HG03280 (cell line): Measurements from ENCODE around the gene PPP1R27.

ENCODE experiments used
- ATAC-seq: cut with Tn5 transposase; IDR thresholded peaks from one replicate; pipeline ENCODE4 v1.9.1; 2021; ENCODE audit warnings: mild to moderate bottlenecking, moderate library complexity; ENCODE audit not compliant: unreplicated experiment

The PPP1R27 gene

GRCh38 chr17:81822996-81823819 lies 11.6 kb downstream of the PPP1R27 start:
- no peak for ATAC-seq

GRCh38 chr17:81822312-81822637 lies 12.6 kb downstream of the PPP1R27 start:
- no peak for ATAC-seq

- ATAC-seq: no peak
Measured at GRCh38 chr17:81821603-81822311, 13.1 kb downstream of the PPP1R27 start.

- no peak for ATAC-seq
Measured at GRCh38 chr17:81821147-81821546, 13.7 kb downstream of the PPP1R27 start.

DNA sequence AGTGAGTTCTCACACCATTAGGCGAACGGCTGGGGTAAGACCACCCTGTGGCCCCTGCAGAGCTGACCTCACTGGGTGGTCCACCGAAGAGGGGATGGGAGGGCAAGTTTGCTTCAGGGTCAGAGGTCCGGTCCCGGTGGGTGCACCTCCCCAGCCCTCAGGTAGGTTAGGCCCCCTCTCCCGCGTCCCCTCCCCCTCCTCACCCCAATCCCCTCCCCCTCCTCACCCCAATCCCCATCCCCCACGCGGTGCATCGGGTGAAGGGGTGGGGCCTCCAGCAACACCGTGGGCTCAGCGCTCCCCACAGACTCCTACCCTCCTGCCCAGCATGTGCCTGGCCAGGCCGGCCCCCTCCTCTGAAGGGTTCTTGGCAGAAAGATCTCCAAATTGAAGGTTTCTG lies 15.1 kb downstream of the PPP1R27 start:
- ATAC-seq: no peak

- no peak for ATAC-seq
Measured at GRCh38 chr17:81817758-81818147, 17.1 kb downstream of the PPP1R27 start.

DNA sequence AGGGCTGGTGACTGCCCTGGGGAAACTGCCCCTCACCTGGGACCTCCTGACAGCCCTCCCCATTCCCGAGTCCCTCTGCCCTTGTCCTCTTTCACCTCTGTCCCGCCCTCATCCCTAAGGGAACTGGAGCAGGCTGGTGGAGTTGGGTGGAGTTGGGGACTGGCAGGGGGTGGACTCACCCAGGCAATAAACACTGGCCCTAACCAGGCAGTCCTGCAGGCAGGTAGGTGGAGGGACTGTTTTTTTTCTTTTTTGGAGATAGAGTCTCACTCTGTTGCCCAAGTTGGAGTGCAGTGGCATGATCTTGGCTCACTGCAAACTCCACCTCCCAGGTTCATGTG lies 19.2 kb downstream of the PPP1R27 start:
- no peak for ATAC-seq

GRCh38 chr17:81814748-81815645 lies 19.9 kb downstream of the PPP1R27 start:
- ATAC-seq: no peak

DNA sequence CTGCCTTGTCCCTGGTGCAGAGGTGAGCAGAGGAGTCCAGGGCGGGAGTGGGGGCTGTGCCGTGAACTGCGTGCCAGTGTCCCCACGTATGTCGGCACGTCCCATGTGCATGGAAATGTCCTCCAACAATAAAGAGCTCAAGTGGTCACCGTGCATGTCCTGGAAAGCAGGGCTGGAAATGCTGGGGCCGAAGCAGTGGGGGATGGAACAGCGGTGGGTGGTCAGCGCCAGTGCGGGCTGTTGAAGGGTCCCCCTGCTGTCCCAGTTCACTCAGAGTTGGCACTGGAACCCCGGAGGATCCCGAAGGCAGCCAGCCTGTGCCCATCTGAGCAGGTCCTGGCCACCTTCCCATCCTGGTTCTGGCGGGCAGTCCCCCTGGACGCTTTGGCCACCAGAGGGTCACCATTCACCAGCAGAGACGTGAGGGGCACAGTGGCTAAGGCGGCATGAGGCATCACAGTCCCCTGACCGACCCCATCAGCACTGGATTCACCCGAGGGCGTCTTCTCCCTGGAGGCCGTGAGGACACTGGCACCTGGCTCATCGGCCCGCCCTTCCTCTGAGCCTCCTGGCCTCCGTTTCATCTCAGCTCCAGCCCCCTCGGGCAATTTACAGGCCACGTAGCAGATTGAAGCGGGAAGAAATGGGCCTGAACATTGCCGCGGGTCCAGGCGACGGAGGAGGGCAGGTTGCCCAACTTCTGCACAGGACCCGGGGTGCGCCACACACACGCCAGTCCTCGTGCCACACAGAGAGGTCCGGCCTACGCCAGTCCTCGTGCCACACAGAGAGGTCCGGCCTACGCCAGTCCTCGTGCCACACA lies 20.8 kb downstream of the PPP1R27 start:
- ATAC-seq: no peak

- ATAC-seq: no peak
Measured at GRCh38 chr17:81813371-81813684, 21.5 kb downstream of the PPP1R27 start.

DNA sequence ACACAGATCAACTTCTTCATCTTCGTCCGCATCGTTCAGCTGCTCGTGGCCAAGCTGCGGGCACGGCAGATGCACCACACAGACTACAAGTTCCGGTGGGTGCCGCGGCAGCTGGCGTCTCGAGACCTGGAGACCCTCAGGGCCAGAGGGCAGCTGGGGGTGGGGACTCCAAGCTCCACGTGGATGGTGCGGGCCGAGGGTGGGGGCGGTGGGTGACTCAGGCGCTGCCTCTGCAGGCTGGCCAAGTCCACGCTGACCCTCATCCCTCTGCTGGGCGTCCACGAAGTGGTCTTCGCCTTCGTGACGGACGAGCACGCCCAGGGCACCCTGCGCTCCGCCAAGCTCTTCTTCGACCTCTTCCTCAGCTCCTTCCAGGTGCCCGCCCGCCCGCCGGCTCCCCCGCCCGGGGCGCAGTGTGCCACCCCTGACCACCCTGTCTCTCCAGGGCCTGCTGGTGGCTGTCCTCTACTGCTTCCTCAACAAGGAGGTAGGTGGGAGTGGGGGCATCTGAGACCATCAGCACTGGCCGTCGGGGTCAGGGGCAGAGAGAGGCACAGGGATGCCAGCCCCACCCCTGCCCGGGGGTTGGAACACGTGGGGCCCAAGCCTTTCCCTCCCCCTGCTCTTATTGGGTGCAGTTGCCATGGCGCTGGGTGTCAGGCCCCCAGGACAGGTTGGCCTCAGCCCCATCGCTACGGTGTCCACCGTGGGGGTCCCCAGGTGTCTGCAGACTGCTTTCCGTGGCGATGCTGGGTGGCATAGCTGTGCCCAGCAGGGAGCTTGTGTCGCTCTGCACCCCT lies 22.1 kb downstream of the PPP1R27 start:
- ATAC-seq: no peak

DNA sequence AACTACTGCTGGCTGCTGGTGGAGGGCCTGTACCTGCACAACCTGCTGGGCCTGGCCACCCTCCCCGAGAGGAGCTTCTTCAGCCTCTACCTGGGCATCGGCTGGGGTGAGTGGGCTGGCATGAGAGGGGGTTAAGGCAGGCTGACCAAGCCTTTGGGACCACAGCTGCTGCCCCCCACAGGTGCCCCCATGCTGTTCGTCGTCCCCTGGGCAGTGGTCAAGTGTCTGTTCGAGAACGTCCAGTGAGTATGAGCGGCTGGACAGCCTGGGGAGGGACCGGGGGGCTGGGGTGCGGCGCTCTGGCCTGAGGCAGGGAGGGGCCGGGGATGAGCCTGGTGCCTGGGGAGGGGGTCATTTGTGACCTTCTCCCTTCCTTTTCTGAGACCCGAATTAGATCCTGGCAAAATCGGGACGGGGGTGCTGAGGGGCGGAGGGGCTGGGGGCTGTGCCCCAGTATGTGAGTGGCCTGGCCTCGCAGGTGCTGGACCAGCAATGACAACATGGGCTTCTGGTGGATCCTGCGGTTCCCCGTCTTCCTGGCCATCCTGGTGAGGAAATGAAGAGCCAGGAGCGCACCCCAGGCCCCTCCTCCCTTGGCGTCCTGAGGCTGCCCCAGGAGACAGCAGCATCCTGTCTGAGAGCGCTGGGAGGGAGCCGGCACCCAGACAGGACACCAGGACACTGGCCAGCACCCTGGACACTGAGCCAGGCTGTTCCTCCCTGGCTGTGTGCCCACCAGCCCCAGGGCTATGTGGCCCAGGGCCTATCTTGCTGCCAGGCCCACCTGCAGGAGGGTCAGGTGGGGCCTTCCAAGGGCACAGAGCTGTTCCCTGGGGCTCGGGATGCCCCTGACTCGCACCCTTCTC lies 22.9 kb downstream of the PPP1R27 start:
- ATAC-seq: no peak

GRCh38 chr17:81810892-81811704 lies 23.8 kb downstream of the PPP1R27 start:
- ATAC-seq: no peak

DNA sequence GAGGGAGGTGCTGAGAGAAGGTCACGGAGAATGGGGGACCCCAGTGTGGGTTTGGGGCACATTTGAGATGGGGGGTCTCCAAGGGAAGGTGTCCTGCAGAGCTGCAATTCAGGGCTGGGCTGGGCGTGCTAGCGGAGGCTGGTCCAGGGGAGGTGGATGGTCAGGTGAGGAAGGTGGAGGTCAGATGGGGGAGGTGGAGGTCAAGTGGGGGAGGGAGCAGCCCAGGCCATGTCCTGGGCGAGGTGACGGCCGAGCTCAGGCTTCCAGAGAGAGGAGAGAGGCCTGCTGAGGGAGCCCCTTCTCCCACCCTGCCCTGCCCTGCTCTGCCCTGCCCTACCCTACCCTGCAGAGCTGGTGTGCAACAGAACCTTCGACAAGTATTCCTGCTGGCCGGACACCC lies 24.4 kb downstream of the PPP1R27 start:
- ATAC-seq: no peak

DNA sequence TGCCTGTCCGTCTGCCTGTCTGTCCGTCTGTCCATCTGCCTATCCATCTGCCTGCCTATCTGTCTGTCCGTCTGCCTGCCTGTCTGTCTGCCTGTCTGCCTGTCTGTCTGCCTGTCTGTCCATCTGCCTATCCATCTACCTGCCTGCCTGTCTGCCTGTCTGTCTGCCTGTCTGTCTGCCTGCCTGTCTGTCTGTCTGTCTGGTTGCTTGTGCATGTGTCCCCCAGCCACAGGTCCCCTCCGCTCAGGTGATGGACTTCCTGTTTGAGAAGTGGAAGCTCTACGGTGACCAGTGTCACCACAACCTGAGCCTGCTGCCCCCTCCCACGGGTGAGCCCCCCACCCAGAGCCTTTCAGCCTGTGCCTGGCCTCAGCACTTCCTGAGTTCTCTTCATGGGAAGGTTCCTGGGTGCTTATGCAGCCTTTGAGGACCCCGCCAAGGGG lies 25.3 kb downstream of the PPP1R27 start:
- no peak for ATAC-seq

DNA sequence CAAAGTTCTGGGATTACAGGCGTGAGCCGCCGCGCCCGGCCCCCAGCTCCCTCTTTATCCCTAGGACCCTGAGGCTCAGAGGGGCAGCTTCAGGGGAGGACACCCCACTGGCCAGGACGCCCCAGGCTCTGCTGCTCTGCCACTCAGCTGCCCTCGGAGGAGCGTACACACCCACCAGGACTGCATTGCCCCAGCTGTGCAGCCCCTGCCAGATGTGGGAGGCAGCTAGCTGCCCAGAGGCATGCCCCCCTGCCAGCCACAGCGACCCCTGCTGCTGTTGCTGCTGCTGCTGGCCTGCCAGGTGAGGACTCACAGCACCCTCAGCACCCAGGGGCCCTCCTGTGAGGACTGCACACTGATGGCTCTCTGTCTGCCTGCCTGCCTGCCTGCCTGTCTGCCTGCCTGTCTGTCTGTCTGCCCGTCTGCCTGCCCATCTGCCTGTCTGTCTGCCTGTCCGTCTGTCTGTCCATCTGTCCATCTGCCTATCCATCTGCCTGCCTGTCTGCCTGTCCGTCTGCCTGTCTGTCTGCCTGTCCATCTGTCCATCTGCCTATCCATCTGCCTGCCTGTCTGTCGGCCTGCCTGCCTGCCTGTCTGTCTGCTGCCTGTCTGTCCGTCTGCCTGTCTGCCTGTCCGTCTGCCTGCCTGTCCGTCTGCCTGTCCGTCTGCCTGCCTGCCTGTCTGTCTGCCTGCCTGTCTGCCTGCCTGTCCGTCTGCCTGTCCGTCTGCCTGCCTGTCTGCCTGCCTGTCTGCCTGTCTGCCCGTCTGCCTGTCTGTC lies 25.9 kb downstream of the PPP1R27 start:
- ATAC-seq: no peak

DNA sequence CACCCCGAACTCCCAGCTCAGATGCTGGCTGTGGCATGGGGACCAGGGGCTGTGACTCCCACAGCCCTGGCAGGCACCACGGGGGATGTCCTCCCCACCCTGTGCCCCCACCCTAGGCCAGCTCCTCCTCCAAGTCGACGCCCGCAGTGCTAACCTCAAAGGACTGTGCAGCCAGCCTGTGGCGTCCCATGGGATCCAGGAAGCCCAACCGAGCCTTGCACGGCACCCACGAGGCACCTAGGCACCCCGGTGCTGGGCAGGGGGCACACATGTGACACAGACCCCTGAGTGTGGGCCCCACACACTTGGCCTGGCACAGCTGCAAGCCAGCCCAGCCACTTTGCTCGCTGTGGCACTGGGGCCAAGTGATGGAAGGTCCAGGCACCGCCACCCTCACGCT lies 27.0 kb downstream of the PPP1R27 start:
- ATAC-seq: no peak
